ENCODE data around the gene ITM2B.

Gene ITM2B

DNA sequence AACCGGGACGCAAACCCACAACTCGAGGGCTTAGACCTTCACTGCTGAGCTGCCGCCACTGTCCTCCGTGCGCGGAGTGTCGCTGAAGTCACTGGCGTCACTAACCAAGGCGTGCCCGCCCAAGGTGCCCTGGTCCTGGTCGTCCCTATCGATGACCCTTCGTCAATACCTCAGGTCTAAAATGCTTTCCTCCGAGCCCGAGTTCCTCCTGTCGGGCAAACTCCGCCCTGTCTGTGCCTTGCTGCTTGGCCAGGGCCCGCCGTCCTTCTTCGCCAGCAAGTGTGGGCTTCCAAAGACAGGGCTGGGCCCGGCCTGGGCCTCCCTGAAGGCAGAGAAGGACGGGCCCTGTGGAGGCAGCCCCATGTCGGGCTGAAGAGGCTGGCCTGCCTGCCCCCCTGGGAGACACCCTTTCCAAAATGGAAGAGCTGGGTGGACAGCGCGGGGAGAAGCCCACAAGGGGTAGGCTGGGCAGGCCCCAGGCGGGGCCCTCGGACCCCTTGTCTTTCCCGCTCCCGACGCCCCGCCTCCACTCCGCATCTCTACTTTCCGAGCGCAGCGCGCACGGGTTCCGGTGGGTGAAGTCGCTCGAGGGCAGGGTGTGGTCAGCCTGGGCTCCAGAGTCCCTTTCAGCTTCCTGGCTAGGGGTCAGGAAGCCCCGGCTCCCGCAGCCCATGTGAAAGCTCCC lies 84.0 kb downstream of the ITM2B start:
- no peak for DNase-seq

DNA sequence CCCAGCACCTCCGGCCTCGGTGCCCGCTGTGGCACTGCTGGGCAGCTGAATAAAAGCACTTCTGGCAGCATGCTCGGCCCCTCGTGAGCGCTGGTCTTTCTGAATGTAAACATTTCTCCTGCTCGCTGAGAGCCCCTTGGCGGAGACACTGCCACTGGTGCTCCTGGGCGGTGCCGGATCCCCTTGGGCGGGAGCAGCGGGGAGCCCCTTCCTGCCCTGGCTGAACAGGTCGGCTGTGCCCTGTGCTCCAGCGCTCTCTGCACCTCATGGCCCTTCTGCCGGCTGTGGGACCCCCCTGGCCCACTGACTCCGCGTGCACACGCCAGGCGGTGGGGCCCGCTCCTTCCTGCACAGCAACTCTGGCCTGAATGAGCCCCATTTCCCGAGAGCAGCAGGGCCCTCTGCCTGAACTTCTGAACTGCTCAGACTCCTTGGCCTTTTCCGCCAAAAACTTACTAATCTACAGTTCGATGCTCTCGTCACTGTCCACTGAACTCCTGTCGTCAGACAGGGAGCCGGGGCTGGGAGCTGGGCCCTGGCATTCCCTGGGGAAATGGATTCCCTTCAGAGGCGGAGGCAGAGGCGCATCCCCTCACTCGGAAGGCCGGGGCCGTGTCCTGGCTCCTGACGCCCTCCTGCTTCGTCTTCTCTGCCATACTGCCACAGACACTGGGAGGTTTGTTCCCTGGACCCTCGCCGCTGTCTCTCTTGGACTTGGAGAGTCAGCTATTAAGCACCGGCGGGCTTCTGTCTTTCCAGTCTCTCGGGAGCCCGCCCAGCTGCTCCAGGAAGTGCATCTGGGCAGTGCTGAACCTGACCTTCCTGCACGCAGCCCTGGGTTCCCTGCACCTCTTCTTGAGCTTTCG lies 84.7 kb downstream of the ITM2B start:
- no peak for DNase-seq

DNA sequence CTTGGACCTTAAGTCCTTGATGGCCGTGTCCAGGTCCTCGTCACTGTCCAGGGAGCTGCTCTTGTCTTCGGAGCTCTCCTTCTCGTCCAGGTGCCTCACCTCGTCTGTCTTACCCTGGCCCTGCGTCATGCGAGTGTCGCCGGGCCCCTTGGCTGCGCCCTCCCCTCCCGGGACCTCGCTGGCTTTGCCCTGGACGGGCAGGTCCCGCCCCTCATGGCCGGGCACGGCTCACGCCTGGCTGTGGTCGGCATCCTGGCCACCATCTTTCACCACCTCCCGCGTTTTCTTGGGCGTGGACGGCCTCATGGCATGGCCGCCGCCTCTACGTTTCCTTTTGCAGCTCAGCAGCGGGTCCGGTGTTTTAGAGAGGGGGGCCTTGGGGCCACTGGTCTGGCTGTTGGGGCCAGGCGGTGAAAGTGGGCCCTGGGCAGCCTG lies 85.4 kb downstream of the ITM2B start:
- no peak for DNase-seq

DNA sequence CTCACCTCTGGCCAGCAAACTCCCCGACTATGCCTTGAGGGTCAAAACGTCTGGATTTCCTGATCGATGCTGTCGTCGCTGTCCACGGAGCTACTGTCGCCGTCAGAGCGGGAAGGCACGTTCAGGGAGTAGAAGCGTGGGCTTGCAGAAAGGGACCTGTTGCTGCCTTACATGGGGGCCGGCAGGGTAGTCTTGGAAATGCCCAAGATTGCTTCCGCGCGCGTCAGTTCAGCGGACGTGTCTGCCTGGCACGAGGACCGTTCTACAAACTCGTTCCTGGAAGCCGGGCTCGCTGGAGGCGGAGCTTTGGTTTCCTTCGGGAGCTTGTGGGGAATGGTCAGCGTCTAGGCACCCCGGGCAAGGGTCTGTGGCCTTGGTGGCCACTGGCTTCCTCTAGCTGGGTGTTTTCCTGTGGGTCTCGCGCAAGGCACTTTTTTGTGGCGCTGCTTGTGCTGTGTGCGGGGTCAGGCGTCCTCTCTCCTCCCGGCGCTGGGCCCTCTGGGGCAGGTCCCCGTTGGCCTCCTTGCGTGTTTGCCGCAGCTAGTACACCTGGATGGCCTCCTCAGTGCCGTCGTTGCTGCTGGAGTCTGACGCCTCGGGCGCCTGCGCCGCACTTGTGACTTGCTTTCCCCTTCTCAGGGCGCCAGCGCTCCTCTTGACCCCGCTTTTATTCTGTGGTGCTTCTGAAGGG lies 86.0 kb downstream of the ITM2B start:
- DNase-seq: no peak
